K562 (cell line): ENCODE data around the gene PTPMT1. TPM values are rescaled to one million over a fixed set of nuclear protein-coding genes. Genes with fewer than 3 reads are reported as not detected.
A peak's percentile ranks its signal among the peaks of the same experiment; 100 is the strongest.
"Not testable (repeated sequence)": the region's sequence is repeated elsewhere in the genome, so short reads cannot be mapped to it uniquely, and the experiment has no call there.

Source experiments
- ATAC-seq: fragments of 200-7000 bp; cut with Tn5 transposase; 3 replicates; pipeline ENCODE4 v1.9.1; 2020; ENCODE audit warnings: moderate library complexity
- BruUV-seq: library from RNA; stranded (reverse); fragments of 400-500 nt; replicated peaks from 2 replicates; lab custom pipeline; 2021; lab: Mats Ljungman, UMichigan
- CTCF ChIA-PET: fragments of 300-600 bp; formaldehyde crosslinking; extraction: SDS; loops from one replicate; lab custom pipeline; 2021; ENCODE audit warnings: low intra/inter-chr PET ratio; lab: Yijun Ruan, JAX
- POLR2A ChIA-PET: fragments of 300-600, 350-650 bp; sonication (Branson Sonifier 250); formaldehyde crosslinking; extraction: SDS; loops from one replicate; lab custom pipeline; 2021; ENCODE audit warnings: antibody characterized with exemption, inconsistent platforms; lab: Yijun Ruan, JAX
- DNase-seq, 4 experiments: peaks; one replicate each; pipeline versions ENCODE4 v3.0.0 to v3.0.0-alpha.2; 2011 to 2018; ENCODE audit warnings: low spot score in 3 of 4, mixed read lengths in 3 of 4; ENCODE audit errors: extremely low read depth in 1 of 4
- FAIRE-seq: peaks from 2 replicates; lab custom pipeline; 2011; peaks lifted over from hg19 to GRCh38; lab: Jason Lieb, UNC
- H2AFZ ChIP-seq: 2 replicates; pipeline ENCODE4 v1.6.0; 2011; ENCODE audit warnings: low read depth, low read length, control low read depth, inconsistent platforms
- H3K27ac ChIP-seq: fragments of 200-600 bp; 3 replicates; pipeline ENCODE4 v1.8.0; 2011; ENCODE audit warnings: low read depth, mild to moderate bottlenecking, control low read depth, inconsistent platforms, low read length, moderate library complexity, mixed read lengths; ENCODE audit errors: extremely low read depth
- H3K27me3 ChIP-seq, 2 experiments: fragments of 300-600 bp in 1 of 2; 2 replicates in 1 of 2; 3 replicates in 1 of 2; pipeline versions ENCODE4 v1.6.0 to v1.8.0; 2011; ENCODE audit warnings: inconsistent platforms in 2 of 2, low read length in 2 of 2, mild to moderate bottlenecking in 1 of 2, mixed read lengths in 1 of 2, moderate library complexity in 1 of 2; ENCODE audit not compliant: control insufficient read depth in 2 of 2, insufficient read depth in 2 of 2
- H3K36me3 ChIP-seq: fragments of 300-600 bp; 3 replicates; pipeline ENCODE4 v1.8.0; 2011; ENCODE audit warnings: mild to moderate bottlenecking, low read length, inconsistent platforms; ENCODE audit not compliant: control insufficient read depth, insufficient read depth
- H3K4me1 ChIP-seq, 2 experiments: fragments of 200-600 bp in 1 of 2; replicated peaks in 1 of 2; 2 replicates in 1 of 2; 3 replicates in 1 of 2; pipeline versions ENCODE4 v1.5.1 to v1.8.0; 2011; ENCODE audit warnings: inconsistent platforms in 2 of 2, low read length in 2 of 2, mild to moderate bottlenecking in 1 of 2, mixed read lengths in 1 of 2, moderate library complexity in 1 of 2; ENCODE audit not compliant: control insufficient read depth in 2 of 2, insufficient read depth in 2 of 2
- H3K4me2 ChIP-seq: 2 replicates; pipeline ENCODE4 v1.6.1; 2011; ENCODE audit warnings: low read length, control low read depth, inconsistent platforms, mixed read lengths; ENCODE audit not compliant: insufficient read depth
- H3K4me3 ChIP-seq: fragments of 200-600 bp; sonication (generic), shearing (Covaris generic); 2 replicates; pipeline ENCODE4 v1.5.1; 2016; ENCODE audit warnings: control low read depth, inconsistent platforms
- H3K79me2 ChIP-seq: fragments of 200-600 bp; 3 replicates; pipeline ENCODE4 v1.8.0; 2011; ENCODE audit warnings: low read length, inconsistent platforms; ENCODE audit not compliant: control insufficient read depth, insufficient read depth
- H3K9ac ChIP-seq, 2 experiments: 2 replicates each; pipeline versions ENCODE4 v1.6.0 to v1.6.1; 2011; ENCODE audit warnings: low read depth in 2 of 2, low read length in 2 of 2, control low read depth in 1 of 2, inconsistent platforms in 1 of 2, mild to moderate bottlenecking in 1 of 2, mixed read lengths in 1 of 2; ENCODE audit not compliant: insufficient read depth in 1 of 2
- H3K9me1 ChIP-seq: one replicate; pipeline ENCODE4 v1.6.0; 2011; ENCODE audit warnings: inconsistent platforms, mild to moderate bottlenecking, low read length, moderate library complexity; ENCODE audit not compliant: control insufficient read depth, insufficient read depth
- H3K9me3 ChIP-seq: replicated peaks from 2 replicates; pipeline ENCODE4 v1.5.1; 2011; ENCODE audit warnings: low read depth, low read length, inconsistent platforms; ENCODE audit not compliant: control insufficient read depth, insufficient read depth
- H4K20me1 ChIP-seq: replicated peaks from 2 replicates; pipeline ENCODE4 v1.6.1; 2011; ENCODE audit warnings: low read length, inconsistent platforms, mixed read lengths; ENCODE audit not compliant: control insufficient read depth, insufficient read depth
- WGBS: fragments of 100-300 bp; shearing (Covaris generic); methylation state at CpG from one replicate; pipeline ENCODE4 v1.1.6; 2016; ENCODE audit warnings: low coverage, mixed read lengths; ENCODE audit not compliant: insufficient coverage; ENCODE audit errors: missing lambda C conversion rate; 5-methylcytosine and 5-hydroxymethylcytosine counted together
- in situ Hi-C: fragments of 300-500 bp; cut with MboI; formaldehyde crosslinking; loops from 4 replicates; pipeline ENCODE4 v1.15.0; 2018; ENCODE audit warnings: inconsistent platforms, mixed read lengths
- intact Hi-C: fragments of 100-400 bp; cut with micrococcal nuclease; formaldehyde crosslinking; loops from 2 replicates; pipeline ENCODE4 v1.14.2; 2022
- polyA plus RNA-seq, 8 experiments: library from polyadenylated mRNA; depleted of rRNA in 4 of 8; stranded (reverse) in 5 of 8; unstranded in 3 of 8; fragments of >200 nt; fragmentation: Nextera tagmentation in 2 of 8; fragmentation: Illumina TruSeq in 1 of 8; extraction: Ambion mirVana in 2 of 8; extraction: Trizol in 1 of 8; gene quantifications; 2 replicates each; pipeline versions ENCODE4 v1.2.1 to v1.2.3, GENCODE V29; 2011 to 2014; ENCODE audit warnings: inconsistent platforms in 1 of 8, missing spikeins in 1 of 8
- total RNA-seq, 7 experiments: library from RNA; depleted of rRNA in 6 of 7; stranded (reverse); fragments of >200 nt in 6 of 7; fragmentation: Illumina TruSeq in 2 of 7; extraction: Trizol in 2 of 7; gene quantifications; 2 replicates each; pipeline versions ENCODE4 v1.2.1 to v1.2.3, GENCODE V29; 2011 to 2021; ENCODE audit warnings: low replicate concordance in 1 of 7
- TF ChIP-seq, protein P1 (sequence below): fragments of 450-650 bp; IDR thresholded peaks from 2 replicates; pipeline ENCODE4 v1.6.1; 2018; ENCODE audit not compliant: partially characterized antibody

Gene PTPMT1
- total and polyA plus RNA-seq, 9 of the 15 experiments (the other 6 are each of a cell fraction or from before 2014, with no cell fraction given), result 10.4 to 140 (median 67.2) TPM

DNA sequence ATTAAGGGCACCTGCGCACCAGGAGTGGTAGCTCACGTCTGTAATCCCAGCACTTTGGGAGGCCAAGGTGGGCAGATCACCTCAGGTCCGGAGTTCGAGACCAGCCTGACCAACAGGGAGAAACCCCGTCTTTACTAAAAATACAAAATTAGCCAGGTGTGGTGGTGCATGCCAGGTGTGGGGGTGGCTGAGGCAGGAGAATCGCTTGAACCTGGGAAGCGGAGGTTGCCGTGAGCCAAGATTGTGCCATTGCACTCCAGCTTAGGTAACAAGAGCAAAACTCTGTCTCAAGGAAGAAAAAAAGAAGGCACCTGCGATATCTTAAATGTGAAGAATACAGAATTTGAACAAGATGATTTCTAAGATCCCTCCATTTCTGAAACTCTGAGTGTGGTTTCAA lies 39.4 kb upstream of the PTPMT1 start:
- H4K20me1 ChIP-seq, result peaks cover 27% of the 10 kb centered on the region
- peaks cover 98% of the 10 kb centered on the region for H3K79me2 ChIP-seq
- H3K4me3 ChIP-seq, H3K9me1 ChIP-seq, ATAC-seq, H3K4me2 ChIP-seq, BruUV-seq, H3K27ac ChIP-seq, H2AFZ ChIP-seq, in situ Hi-C loops, H3K27me3 ChIP-seq, FAIRE-seq, CTCF ChIA-PET, DNase-seq, H3K9me3 ChIP-seq, intact Hi-C loops: not testable (repeated sequence)
- peaks cover 14% of the 10 kb centered on the region; the same call in 1 of the 3 replicates for H3K36me3 ChIP-seq
- H3K4me1 ChIP-seq, result peaks cover 10 to 26% of the 10 kb centered on the region in 2 experiments; a peak in 4 of 5 replicates
- POLR2A ChIA-PET, result interaction anchor here (2.0 to 3.6 kb wide), 2 partner anchors 8 to 10 kb away, joined by 10 to 19 read pairs; no protein-coding TSS in a partner anchor
- WGBS, result 96% methylated on average over 9 of the region's 9 CpGs
- H3K9ac ChIP-seq, result peak overlapping the region in 1 of 2 experiments; percentile 23; a peak in 1 of 4 replicates
- TF ChIP-seq, protein P1, sequence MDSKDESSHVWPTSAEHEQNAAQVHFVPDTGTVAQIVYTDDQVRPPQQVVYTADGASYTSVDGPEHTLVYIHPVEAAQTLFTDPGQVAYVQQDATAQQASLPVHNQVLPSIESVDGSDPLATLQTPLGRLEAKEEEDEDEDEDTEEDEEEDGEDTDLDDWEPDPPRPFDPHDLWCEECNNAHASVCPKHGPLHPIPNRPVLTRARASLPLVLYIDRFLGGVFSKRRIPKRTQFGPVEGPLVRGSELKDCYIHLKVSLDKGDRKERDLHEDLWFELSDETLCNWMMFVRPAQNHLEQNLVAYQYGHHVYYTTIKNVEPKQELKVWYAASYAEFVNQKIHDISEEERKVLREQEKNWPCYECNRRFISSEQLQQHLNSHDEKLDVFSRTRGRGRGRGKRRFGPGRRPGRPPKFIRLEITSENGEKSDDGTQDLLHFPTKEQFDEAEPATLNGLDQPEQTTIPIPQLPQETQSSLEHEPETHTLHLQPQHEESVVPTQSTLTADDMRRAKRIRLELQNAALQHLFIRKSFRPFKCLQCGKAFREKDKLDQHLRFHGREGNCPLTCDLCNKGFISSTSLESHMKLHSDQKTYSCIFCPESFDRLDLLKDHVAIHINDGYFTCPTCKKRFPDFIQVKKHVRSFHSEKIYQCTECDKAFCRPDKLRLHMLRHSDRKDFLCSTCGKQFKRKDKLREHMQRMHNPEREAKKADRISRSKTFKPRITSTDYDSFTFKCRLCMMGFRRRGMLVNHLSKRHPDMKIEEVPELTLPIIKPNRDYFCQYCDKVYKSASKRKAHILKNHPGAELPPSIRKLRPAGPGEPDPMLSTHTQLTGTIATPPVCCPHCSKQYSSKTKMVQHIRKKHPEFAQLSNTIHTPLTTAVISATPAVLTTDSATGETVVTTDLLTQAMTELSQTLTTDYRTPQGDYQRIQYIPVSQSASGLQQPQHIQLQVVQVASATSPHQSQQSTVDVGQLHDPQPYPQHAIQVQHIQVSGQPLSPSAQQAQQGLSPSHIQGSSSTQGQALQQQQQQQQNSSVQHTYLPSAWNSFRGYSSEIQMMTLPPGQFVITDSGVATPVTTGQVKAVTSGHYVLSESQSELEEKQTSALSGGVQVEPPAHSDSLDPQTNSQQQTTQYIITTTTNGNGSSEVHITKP, result peak; percentile 35
